CD4-positive, alpha-beta T cell treated with Interferon alpha-2 for 1 hour (primary cell): ENCODE results near the gene MRGPRG.
A peak's percentile ranks its signal among the peaks of the same experiment; 100 is the strongest.
"Not testable (repeated sequence)": the region's sequence is repeated elsewhere in the genome, so short reads cannot be mapped to it uniquely, and the experiment has no call there.

Source experiments
- DNase-seq, 2 donors: peaks; one replicate each; pipeline ENCODE4 v3.0.0-alpha.2; 2020 to 2022

MRGPRG gene

GRCh38 chr11:3170756-3171650 lies 47.6 kb downstream of the MRGPRG start:
- peak in 1 of 2 donors; percentile 27 for DNase-seq

- DNase-seq: no peak
These were observed 48.4 kb downstream of the MRGPRG start for GRCh38 chr11:3170044-3170755.

GRCh38 chr11:3169255-3170043 lies 49.2 kb downstream of the MRGPRG start:
- DNase-seq: no peak

- DNase-seq: not testable (repeated sequence)
These were observed 49.8 kb downstream of the MRGPRG start for GRCh38 chr11:3168742-3169254.
